UCSD-AML1 (cell line): Measurements from ENCODE around the gene AVPR1A.

Source experiments
- DNase-seq: peaks from one replicate; lab custom pipeline; 2025; ENCODE audit not compliant: unreplicated experiment; lab: John Stamatoyannopoulos, UW

AVPR1A gene

GRCh38 chr12:63095369-63095980 is 55.5 kb downstream of the AVPR1A start:
- DNase-seq: no peak

DNA sequence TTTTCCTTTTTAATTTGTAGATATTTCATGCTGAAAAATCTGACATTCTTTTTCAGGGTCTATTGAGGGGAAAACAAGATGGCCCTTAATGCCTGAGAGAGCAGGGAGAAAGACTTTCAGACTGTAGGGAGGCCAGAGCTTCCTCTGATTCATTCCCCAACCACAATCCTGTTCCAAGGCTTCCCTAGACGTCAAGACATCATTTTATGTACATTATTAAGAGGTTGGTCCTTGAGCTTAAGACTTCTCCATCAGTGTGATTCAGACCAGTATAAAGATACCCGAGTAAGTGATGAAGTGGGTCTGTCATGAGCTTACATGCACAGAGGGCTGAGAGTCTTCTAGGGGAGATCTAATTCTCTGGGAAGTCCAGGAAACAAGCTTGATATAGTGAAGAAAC is 57.3 kb downstream of the AVPR1A start:
- no peak for DNase-seq

- DNase-seq: no peak
Observed at GRCh38 chr12:63093084-63093483, 57.9 kb downstream of the AVPR1A start.
